Erythroblast (primary cell): ENCODE measurements around the gene NUP54.

Experiments
- GATA1 ChIP-seq: IDR thresholded peaks from 2 replicates; pipeline ENCODE4 v1.6.1; 2011; ENCODE audit warnings: low read depth, mild to moderate bottlenecking, control low read depth, low read length, moderate library complexity
- POLR2A ChIP-seq: IDR thresholded peaks from 2 replicates; pipeline ENCODE4 v1.6.1; 2011; ENCODE audit warnings: mild to moderate bottlenecking, low read length

GRCh38 chr4:76108467-76109181 lies 39.6 kb downstream of the NUP54 start:
- TF ChIP-seq POLR2A = no peak
- no peak for TF ChIP-seq GATA1
